Trophoblast cell (in vitro differentiated cells and primary cell): ENCODE data around the gene ZNF423.

Source experiments
- DNase-seq, 2 donors: peaks; one replicate each; pipeline ENCODE4 v3.0.0-alpha.2; 2016
- H2AFZ ChIP-seq: 2 replicates; pipeline ENCODE4 v1.6.1; 2013; ENCODE audit warnings: low read length, moderate library complexity, mild to moderate bottlenecking; ENCODE audit not compliant: insufficient read depth, poor library complexity
- H2AK5ac ChIP-seq: 2 replicates; pipeline ENCODE4 v1.6.1; 2013; ENCODE audit warnings: mild to moderate bottlenecking, low read length
- H2BK120ac ChIP-seq: 2 replicates; pipeline ENCODE4 v1.6.1; 2013; ENCODE audit warnings: low read length, mild to moderate bottlenecking, moderate library complexity; ENCODE audit not compliant: insufficient read depth, poor library complexity
- H2BK12ac ChIP-seq: 2 replicates; pipeline ENCODE4 v1.6.1; 2013; ENCODE audit warnings: mild to moderate bottlenecking, low read length, moderate library complexity
- H2BK5ac ChIP-seq: 2 replicates; pipeline ENCODE4 v1.6.1; 2013; ENCODE audit warnings: low read length, low read depth, moderate library complexity, mild to moderate bottlenecking; ENCODE audit not compliant: poor library complexity
- H3K14ac ChIP-seq: 2 replicates; pipeline ENCODE4 v1.6.1; 2013; ENCODE audit warnings: mild to moderate bottlenecking, low read length
- H3K18ac ChIP-seq: 2 replicates; pipeline ENCODE4 v1.6.1; 2013; ENCODE audit warnings: mild to moderate bottlenecking, low read length
- H3K23ac ChIP-seq: 2 replicates; pipeline ENCODE4 v1.6.1; 2013; ENCODE audit warnings: low read length
- H3K27ac ChIP-seq: 2 replicates; pipeline ENCODE4 v1.5.1; 2013; ENCODE audit warnings: low read depth, mild to moderate bottlenecking, inconsistent platforms, low read length, moderate library complexity
- H3K27me3 ChIP-seq: 2 replicates; pipeline ENCODE4 v1.6.1; 2013; ENCODE audit warnings: inconsistent platforms, mild to moderate bottlenecking, low read length, moderate library complexity; ENCODE audit not compliant: insufficient read depth
- H3K36me3 ChIP-seq, 2 experiments: 1 replicate in 1 of 2; 2 replicates in 1 of 2; pipeline ENCODE4 v1.6.1; 2013; ENCODE audit warnings: low read length in 2 of 2, mild to moderate bottlenecking in 2 of 2, moderate library complexity in 1 of 2; ENCODE audit not compliant: insufficient read depth in 2 of 2, control insufficient read depth in 1 of 2
- H3K4ac ChIP-seq: 2 replicates; pipeline ENCODE4 v1.6.1; 2013; ENCODE audit warnings: low read depth, mild to moderate bottlenecking, low read length, moderate library complexity
- H3K4me1 ChIP-seq, 2 experiments: 1 replicate in 1 of 2; 2 replicates in 1 of 2; pipeline ENCODE4 v1.6.1; 2013; ENCODE audit warnings: low read length in 2 of 2, mild to moderate bottlenecking in 2 of 2, moderate library complexity in 1 of 2; ENCODE audit not compliant: insufficient read depth in 2 of 2, control insufficient read depth in 1 of 2
- H3K4me2 ChIP-seq: 2 replicates; pipeline ENCODE4 v1.6.1; 2013; ENCODE audit warnings: inconsistent platforms, mild to moderate bottlenecking, low read length, moderate library complexity
- H3K4me3 ChIP-seq: 2 replicates; pipeline ENCODE4 v1.5.1; 2013; ENCODE audit warnings: mild to moderate bottlenecking, low read depth, low read length, inconsistent platforms
- H3K79me1 ChIP-seq: one replicate; pipeline ENCODE4 v1.6.1; 2013; ENCODE audit warnings: low read length
- H3K79me2 ChIP-seq: 2 replicates; pipeline ENCODE4 v1.6.1; 2013; ENCODE audit warnings: low read length, mild to moderate bottlenecking; ENCODE audit not compliant: control insufficient read depth, insufficient read depth, poor library complexity
- H3K9ac ChIP-seq: 2 replicates; pipeline ENCODE4 v1.6.1; 2013; ENCODE audit warnings: mild to moderate bottlenecking, low read length
- H3K9me3 ChIP-seq: 2 replicates; pipeline ENCODE4 v1.6.1; 2013; ENCODE audit warnings: low read depth, mild to moderate bottlenecking, control low read depth, inconsistent platforms, low read length; ENCODE audit not compliant: insufficient read depth
- H4K12ac ChIP-seq: 2 replicates; pipeline ENCODE4 v1.6.1; 2013; ENCODE audit warnings: low read depth, mild to moderate bottlenecking, low read length, moderate library complexity
- H4K8ac ChIP-seq: 2 replicates; pipeline ENCODE4 v1.6.1; 2013; ENCODE audit warnings: low read depth, mild to moderate bottlenecking, low read length, moderate library complexity
- H4K91ac ChIP-seq: one replicate; pipeline ENCODE4 v1.6.1; 2013; ENCODE audit warnings: low read depth, mild to moderate bottlenecking, low read length, moderate library complexity
- WGBS: extraction: QIAGEN DNeasy Blood & Tissue Kit; methylation state at CpG from one replicate; pipeline ENCODE4 v1.1.7; 2013; ENCODE audit warnings: missing lambda C conversion rate; ENCODE audit not compliant: insufficient read length, insufficient coverage; ENCODE audit errors: extremely low coverage; 5-methylcytosine and 5-hydroxymethylcytosine counted together

The ZNF423 gene

DNA sequence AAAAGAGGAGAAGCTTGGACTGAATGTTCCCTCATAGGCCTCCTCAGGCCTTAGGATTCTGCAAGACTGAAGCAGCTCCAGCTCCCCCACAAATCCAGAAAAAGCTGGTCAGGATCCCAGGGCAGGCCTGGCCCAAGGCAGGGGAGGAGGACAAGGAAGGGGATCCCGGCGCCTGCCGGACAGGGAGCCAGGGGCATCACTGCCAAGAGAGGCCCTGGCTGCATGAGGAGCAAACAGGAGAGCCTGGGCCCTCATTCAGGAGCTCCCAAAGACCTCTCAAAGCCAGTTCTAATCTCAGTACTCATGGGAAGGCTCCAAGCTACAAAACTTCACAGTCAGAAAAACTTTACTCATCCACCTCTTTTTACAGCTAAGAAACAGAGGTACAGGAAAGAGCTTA, 67.3 kb downstream of the ZNF423 start:
- no peak overlapping the region for H3K27ac ChIP-seq
- no peaks in the 10 kb centered on the region for H3K79me2 ChIP-seq
- H2BK5ac ChIP-seq, result no peak overlapping the region
- H3K18ac ChIP-seq, result no peak overlapping the region
- H3K9ac ChIP-seq, result no peak overlapping the region
- no CpG with 5 or more reads among the region's 3 CpGs for WGBS
- no peak overlapping the region for H2BK120ac ChIP-seq
- H2BK12ac ChIP-seq, result no peak overlapping the region
- no peak overlapping the region for H3K14ac ChIP-seq
- no peak overlapping the region for H3K4me3 ChIP-seq
- no peaks in the 10 kb centered on the region for H3K27me3 ChIP-seq
- H4K91ac ChIP-seq, result no peak overlapping the region
- H4K8ac ChIP-seq, result no peak overlapping the region
- H3K4me1 ChIP-seq, result peaks cover 16 to 18% of the 10 kb centered on the region in 2 experiments
- no peak for DNase-seq
- no peaks in the 10 kb centered on the region for H3K36me3 ChIP-seq
- no peak overlapping the region for H3K23ac ChIP-seq
- no peaks in the 10 kb centered on the region for H3K79me1 ChIP-seq
- no peak overlapping the region for H2AK5ac ChIP-seq
- no peak overlapping the region for H2AFZ ChIP-seq
- H4K12ac ChIP-seq, result no peak overlapping the region
- no peak overlapping the region for H3K4me2 ChIP-seq
- H3K4ac ChIP-seq, result no peak overlapping the region
- no peaks in the 10 kb centered on the region for H3K9me3 ChIP-seq

DNA sequence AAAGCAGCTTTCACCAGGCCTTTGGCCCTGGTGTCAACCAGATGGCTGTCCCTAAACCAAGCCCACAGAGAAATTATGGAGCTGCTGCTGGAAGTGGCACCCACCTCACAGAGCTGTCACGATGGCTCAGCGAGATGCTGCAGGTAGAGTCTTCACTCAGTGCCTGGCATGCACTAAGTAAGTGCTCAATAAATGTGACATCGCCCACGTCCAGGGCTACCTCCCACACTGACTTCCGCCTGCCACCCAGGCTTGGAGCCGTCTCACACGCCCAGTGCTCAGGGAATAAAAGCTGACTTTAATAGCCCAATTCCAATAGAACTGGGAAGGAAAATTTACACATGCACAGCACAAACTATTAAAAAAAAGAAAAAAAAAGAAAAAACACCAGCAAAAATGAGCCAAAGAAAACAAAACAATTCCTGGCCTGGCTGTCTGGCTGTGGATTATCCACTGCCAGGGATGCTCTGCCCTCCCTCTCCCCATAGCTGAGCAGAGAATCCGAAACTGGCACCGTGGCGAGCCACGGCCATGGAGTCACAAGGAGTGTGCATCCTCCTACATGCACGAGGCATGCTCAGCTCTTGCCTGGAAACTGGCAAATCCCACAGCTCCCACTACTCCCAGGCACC, 68.9 kb downstream of the ZNF423 start:
- no peak overlapping the region for H3K9ac ChIP-seq
- H2BK120ac ChIP-seq, result no peak overlapping the region
- H3K79me1 ChIP-seq, result no peaks in the 10 kb centered on the region
- H3K4me3 ChIP-seq, result no peak overlapping the region
- H2BK5ac ChIP-seq, result no peak overlapping the region
- no peak overlapping the region for H3K18ac ChIP-seq
- H3K36me3 ChIP-seq, result no peaks in the 10 kb centered on the region
- DNase-seq, result no peak
- H3K27ac ChIP-seq, result no peak overlapping the region
- H4K91ac ChIP-seq, result no peak overlapping the region
- no peaks in the 10 kb centered on the region for H3K79me2 ChIP-seq
- H3K9me3 ChIP-seq, result no peaks in the 10 kb centered on the region
- no peak overlapping the region for H3K4ac ChIP-seq
- no peak overlapping the region for H3K4me2 ChIP-seq
- no peak overlapping the region for H4K8ac ChIP-seq
- no peak overlapping the region for H2AK5ac ChIP-seq
- H3K14ac ChIP-seq, result no peak overlapping the region
- H3K23ac ChIP-seq, result no peak overlapping the region
- no peak overlapping the region for H2BK12ac ChIP-seq
- peaks cover 21 to 23% of the 10 kb centered on the region in 2 experiments for H3K4me1 ChIP-seq
- no peak overlapping the region for H2AFZ ChIP-seq
- H4K12ac ChIP-seq, result no peak overlapping the region
- no CpG with 5 or more reads among the region's 12 CpGs for WGBS
- H3K27me3 ChIP-seq, result no peaks in the 10 kb centered on the region

DNA sequence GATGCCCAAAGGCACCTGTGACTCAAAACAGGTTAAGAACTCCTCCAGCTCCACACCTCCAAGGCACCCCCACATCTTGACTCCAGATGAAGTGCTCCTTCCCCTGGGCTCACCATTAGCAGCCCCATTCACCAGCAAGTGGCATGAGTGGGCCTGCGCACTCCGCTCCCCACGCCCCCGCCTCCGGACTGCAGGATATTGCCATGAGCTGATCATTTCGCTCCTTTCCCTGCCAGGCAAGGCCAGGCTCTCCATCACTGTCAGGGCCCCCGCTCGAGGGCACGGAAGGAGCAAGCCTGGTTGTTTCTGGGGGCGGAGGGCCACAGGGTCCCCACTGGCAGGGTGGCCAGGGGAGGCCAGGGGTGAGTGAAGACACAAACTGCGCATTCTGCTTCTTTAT, 69.9 kb downstream of the ZNF423 start:
- no peak overlapping the region for H3K18ac ChIP-seq
- no peak overlapping the region for H2BK5ac ChIP-seq
- H3K79me1 ChIP-seq, result no peaks in the 10 kb centered on the region
- no peak overlapping the region for H4K8ac ChIP-seq
- no peak overlapping the region for H3K9ac ChIP-seq
- no peak overlapping the region for H4K12ac ChIP-seq
- no peak overlapping the region for H2AFZ ChIP-seq
- H4K91ac ChIP-seq, result no peak overlapping the region
- H3K23ac ChIP-seq, result no peak overlapping the region
- H3K4ac ChIP-seq, result no peak overlapping the region
- DNase-seq, result no peak
- H3K27ac ChIP-seq, result no peak overlapping the region
- no peak overlapping the region for H2BK120ac ChIP-seq
- WGBS, result no CpG with 5 or more reads among the region's 11 CpGs
- no peaks in the 10 kb centered on the region for H3K9me3 ChIP-seq
- no peak overlapping the region for H3K4me2 ChIP-seq
- H3K36me3 ChIP-seq, result no peaks in the 10 kb centered on the region
- peaks cover 21 to 23% of the 10 kb centered on the region in 2 experiments for H3K4me1 ChIP-seq
- no peak overlapping the region for H3K4me3 ChIP-seq
- no peaks in the 10 kb centered on the region for H3K27me3 ChIP-seq
- no peak overlapping the region for H2AK5ac ChIP-seq
- no peak overlapping the region for H2BK12ac ChIP-seq
- H3K14ac ChIP-seq, result no peak overlapping the region
- H3K79me2 ChIP-seq, result no peaks in the 10 kb centered on the region

DNA sequence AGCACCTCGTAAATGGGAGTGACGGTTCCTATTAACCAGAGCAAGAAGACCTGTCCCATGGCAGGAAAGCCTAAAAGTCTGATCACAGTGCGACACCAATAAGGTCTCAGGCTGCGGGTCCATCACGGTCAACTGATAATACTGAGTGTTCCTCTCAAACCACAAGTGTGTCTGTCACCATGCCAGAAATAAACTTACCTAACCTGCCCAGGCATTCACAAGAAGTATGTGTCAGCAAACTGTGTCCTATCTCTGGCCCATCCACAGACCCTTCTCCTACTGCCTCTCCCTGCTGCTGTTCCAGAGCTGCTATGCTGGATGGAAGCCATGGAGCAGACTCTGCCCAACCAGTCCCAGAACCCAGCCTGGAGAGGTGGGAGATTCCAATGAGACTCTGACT, 73.5 kb downstream of the ZNF423 start:
- Histone ChIP-seq H4K12ac (no peak overlapping the region), H3K4ac (no peak overlapping the region), H3K18ac (no peak overlapping the region), H2AK5ac (no peak overlapping the region), H3K27me3 (no peaks in the 10 kb centered on the region), H4K8ac (no peak overlapping the region), H4K91ac (no peak overlapping the region), H3K36me3 (no peaks in the 10 kb centered on the region), H3K79me1 (no peaks in the 10 kb centered on the region), H2BK120ac (no peak overlapping the region), H3K27ac (no peak overlapping the region), H2AFZ (no peak overlapping the region), H3K4me1 (peaks cover 5% of the 10 kb centered on the region in 2 experiments), H3K4me2 (peak overlapping the region; percentile 8), H3K4me3 (no peak overlapping the region), H3K23ac (no peak overlapping the region), H2BK12ac (no peak overlapping the region), H2BK5ac (no peak overlapping the region), H3K79me2 (no peaks in the 10 kb centered on the region), H3K14ac (no peak overlapping the region), H3K9ac (no peak overlapping the region), H3K9me3 (no peaks in the 10 kb centered on the region)
- no CpG with 5 or more reads among the region's 5 CpGs for whole genome bisulfite sequencing
- DNase-seq, result peak in 1 of 2 donors; percentile 39
